H7 (cell line): Measurements from ENCODE around the gene FBRSL1. TPM values are rescaled to one million over a fixed set of nuclear protein-coding genes. Genes with fewer than 3 reads are reported as not detected.

Source experiments
- DNase-seq: peaks from one replicate; pipeline ENCODE4 v3.0.0; 2012
- H3K27me3 ChIP-seq: 2 replicates; pipeline ENCODE4 v1.6.0; 2011; ENCODE audit warnings: mild to moderate bottlenecking, low read length; ENCODE audit not compliant: control insufficient read depth, insufficient read depth
- H3K36me3 ChIP-seq: replicated peaks from 2 replicates; pipeline ENCODE4 v1.5.1; 2011; ENCODE audit warnings: low read length; ENCODE audit not compliant: control insufficient read depth, insufficient read depth
- H3K4me3 ChIP-seq: 2 replicates; pipeline ENCODE4 v1.5.1; 2011; ENCODE audit warnings: low read depth, mild to moderate bottlenecking, control low read depth, low read length, moderate library complexity; ENCODE audit not compliant: insufficient read depth
- total RNA-seq: library from RNA; depleted of rRNA; stranded (reverse); fragments of >200 nt; shearing (Covaris generic); gene quantifications from 2 replicates; pipeline ENCODE4 v1.2.3, GENCODE V29; 2014

FBRSL1 gene
- total RNA-seq, 1 experiment from 2014 or later, result 17.5 TPM

DNA sequence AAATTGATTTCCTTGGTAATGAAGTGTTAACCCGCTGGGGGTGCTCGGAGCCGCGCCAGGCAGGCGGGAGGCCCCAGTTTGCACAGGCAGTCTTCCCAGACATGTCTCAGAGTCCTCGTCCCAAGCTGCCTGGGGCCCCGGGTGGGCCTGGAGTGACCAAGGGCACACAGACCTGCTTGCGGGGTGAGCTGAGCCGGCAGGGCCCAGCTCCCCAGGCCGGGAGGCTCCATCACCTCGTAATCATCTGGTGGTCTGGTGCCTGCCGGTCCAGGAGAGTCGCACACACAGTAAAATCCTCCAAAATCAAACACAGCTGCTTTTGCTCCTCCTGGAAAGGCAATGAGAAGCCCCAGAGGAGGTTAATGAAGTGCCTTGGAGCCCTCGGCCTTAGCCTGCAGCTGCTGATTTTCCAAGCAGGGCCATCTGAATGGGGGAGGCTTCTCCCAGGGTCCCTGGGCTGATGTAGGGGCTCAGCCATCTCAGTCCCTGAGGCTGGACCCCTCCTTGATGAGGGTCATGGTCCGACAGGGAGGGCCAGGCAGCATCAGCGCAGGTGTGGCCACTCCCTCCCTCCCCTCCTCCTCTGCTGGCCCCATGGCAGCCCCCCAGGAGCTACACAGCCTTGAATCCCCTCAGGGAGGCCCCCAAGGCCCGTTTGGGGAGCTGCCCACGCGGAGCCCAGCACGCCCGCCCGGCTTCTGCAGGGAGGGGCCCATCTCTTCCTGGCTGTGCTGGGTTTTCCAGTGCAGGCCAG is 39.4 kb upstream of the FBRSL1 start:
- peak; percentile 56 for DNase-seq
- Histone ChIP-seq H3K27me3 (peaks cover 7% of the 10 kb centered on the region; the same call in 1 of the 2 replicates), H3K36me3 (no peaks in the 10 kb centered on the region), H3K4me3 (no peak overlapping the region)

DNA sequence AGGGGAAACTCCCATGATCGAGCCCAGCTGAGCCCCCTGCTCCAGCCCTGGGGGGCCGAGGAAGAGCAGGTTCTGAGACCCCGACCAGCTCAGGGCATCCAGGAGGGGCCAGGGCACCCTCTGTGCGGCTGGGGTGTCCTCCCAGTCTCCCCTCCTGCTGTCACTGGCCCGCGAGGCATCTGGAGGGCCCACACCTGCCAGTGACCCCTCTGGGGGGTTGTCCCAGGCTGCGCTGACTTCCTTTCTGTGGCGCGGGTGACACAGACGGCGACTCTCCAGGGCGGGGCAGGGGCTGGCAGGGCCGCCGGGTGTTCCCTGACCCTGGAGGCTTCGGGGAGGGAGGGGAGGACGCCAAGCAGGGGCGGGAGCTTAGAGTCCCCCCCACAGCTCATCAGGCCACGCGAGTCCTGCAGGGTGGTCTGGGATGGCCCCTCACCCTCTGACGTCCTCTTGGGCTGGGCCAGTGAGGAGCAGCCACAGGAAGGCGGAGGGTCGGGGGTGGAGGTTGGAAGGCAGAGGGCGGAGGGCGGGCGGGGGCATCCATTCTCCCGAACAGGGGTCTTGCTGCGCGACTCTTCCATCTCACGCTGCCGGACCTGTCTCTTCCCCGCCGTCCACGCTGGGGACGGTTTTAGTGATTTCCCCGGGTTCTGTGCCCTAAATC is 38.6 kb upstream of the FBRSL1 start:
- Histone ChIP-seq H3K27me3 (peaks cover 7% of the 10 kb centered on the region; the same call in 1 of the 2 replicates), H3K36me3 (no peaks in the 10 kb centered on the region), H3K4me3 (no peak overlapping the region)

DNA sequence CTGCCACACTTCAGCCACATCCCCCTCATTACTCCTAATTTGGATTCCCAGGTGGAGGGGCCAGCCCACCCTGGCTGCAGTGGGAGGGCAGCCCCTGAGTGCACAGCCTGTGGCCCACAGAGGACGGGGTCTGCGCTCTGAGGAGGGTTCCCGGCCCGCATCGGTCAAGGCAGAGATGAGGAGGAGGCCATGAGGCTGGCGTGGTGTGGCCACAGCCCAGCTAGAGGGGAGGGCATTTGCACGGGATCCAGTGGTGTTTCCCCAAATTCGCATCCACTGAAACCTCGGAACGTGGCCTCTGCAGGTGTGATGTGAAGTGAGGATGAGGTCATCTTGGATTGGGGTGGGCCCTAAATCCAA is 38.1 kb upstream of the FBRSL1 start:
- Histone ChIP-seq H3K4me3 (no peak overlapping the region), H3K27me3 (peaks cover 7% of the 10 kb centered on the region; the same call in 1 of the 2 replicates), H3K36me3 (no peaks in the 10 kb centered on the region)
- DNase-seq, result no peak

More for the DNA sequence above, 38.6 kb upstream of the FBRSL1 start:
- no peak for DNase-seq

DNA sequence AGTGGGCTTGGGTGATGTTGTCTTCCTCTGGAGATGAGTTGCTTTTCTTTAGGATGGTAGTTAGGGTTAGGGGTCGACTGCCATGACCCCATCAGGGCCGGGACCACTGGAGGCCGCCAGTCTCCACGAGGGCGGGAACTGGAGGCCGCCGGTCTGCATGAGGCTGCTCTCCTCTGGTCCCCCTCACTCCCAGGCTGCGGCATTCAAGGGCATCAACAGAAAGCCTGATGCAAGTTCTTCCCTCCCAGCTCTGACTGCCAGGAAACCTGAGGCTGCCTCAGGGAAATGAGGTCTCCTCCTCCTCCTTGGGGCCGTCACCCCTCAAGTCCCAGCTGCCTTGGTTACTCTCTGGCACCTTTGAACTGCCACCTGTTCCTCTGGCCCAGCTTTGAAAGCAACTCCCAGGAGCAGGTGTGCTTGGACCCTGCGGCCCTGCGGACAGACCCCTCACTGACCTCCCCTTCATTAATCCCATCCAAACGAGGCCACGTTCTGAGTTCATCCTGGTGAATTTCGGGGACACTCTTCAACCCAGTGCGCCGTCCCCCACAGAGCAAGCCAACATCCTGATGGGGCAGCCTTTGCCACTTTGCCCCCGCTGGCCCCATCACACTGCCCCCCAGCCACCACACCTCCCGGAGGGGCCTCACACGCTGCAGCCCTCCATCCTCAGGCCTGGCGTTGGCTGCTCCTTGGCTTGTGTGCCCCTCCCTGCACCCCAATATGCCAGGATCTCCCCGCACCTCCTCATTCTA is 37.2 kb upstream of the FBRSL1 start:
- Histone ChIP-seq H3K4me3 (no peak overlapping the region), H3K27me3 (peaks cover 7% of the 10 kb centered on the region; the same call in 1 of the 2 replicates), H3K36me3 (no peaks in the 10 kb centered on the region)
- DNase-seq, result peak; percentile 60

DNA sequence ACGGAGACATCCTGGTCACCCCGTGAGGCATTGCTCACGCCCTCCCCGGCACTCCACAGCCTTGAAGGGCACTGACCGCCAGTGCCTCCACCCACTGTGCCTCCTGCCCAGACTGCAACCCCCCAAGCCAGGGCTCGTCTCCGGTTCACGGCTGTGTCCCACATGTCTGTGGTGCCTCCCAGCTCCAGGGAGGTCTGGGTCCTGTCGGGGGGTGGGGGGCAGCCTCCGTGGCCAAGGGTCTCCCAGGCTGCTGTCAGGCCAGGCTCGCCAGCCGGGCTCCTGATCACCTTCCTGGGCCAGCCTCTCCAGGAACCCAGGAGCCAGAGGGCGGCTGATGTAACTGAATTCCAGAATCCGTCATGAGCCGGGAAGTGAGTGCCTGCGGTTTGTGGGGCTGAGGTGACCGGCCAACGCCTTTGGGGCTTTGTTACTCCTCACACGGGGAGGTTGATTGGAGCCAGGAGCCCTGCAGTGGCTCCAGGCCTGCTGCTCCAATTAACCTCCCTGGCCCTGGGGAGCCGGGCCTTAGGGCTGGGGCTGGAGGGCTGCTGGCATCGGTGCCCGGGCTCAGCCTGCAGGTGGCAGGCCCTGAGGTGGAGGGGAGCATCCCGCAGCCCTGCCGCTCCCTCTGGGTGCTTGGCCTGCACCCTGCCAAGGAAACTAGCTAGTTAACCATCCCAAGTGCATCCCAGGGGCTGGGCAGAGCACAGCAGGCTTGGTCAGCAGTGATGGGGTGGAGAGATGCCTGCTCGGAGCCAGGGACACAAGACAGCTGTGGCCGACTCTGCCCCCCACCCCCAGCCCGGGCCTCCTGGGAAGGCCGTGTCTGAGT is 36.4 kb upstream of the FBRSL1 start:
- H3K27me3 ChIP-seq, result peaks cover 4% of the 10 kb centered on the region; the same call in 1 of the 2 replicates

DNA sequence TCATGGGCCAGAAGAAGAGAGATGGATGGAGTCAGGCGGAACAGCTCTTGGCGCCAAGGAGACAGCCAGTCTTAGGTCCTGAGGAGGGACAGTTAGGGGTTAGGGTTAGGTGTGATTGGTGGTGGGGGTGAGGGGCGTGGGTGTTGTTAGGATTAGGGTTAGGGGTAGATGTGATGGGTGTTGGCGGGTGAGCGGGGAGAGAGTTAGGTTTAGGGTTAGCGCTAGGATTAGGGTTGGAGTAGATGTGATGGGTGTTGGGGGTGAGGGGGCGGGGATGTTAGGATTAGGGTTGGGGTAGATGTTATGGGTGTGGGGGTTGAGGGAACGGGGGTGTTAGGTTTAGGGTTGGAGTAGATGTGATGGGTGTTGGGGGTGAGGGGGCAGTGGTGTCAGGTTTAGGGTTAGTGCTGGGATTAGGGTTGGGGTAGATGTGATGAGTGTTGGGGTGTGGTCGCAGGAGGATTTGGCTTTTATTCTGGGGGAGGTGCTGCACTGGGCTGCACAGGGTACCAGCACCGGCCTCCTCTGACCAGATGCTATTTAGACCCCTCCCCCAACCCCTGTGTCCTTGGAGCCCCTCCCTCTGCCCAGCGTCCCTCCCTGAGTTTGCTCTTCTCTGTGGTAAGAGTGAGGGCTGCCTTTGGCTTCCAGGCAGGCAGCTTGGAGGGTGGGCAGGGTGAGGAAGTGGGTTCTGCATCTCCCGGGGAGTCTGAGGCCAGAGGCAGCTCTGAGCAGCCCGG is 35.6 kb upstream of the FBRSL1 start:
- peaks cover 4% of the 10 kb centered on the region; the same call in 1 of the 2 replicates for H3K27me3 ChIP-seq
- DNase-seq, result no peak
- no peaks in the 10 kb centered on the region for H3K36me3 ChIP-seq
- no peak overlapping the region for H3K4me3 ChIP-seq

More for the DNA sequence above, 36.4 kb upstream of the FBRSL1 start:
- Histone ChIP-seq H3K36me3 (no peaks in the 10 kb centered on the region), H3K4me3 (no peak overlapping the region)
- peak; percentile 75 for DNase-seq

DNA sequence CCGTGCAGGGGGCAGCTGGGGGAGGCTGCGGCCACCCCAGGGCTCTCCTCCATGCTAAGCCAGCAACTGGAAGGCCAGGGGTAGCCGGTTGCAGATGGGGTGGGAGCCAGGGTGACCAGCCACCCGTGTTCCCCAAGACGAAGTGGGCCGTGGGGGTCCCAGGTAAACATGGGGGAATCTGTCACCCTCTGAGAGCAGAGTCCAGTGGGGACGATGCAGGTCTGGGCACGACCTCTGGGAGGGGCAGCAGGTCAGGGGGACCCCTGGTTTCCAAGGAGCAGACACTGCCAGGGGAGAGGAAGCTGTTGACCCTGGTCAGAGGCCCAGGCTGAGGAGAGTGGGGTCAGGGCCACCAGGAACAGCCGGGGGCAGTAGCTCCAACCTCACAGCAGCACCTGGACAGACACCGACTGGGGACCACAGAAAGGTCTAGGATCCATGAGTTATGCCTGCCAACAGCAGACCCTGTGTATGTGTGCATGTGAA is 35.0 kb upstream of the FBRSL1 start:
- DNase-seq, result peak; percentile 65
- Histone ChIP-seq H3K4me3 (no peak overlapping the region), H3K27me3 (peaks cover 4% of the 10 kb centered on the region; the same call in 1 of the 2 replicates), H3K36me3 (no peaks in the 10 kb centered on the region)

DNA sequence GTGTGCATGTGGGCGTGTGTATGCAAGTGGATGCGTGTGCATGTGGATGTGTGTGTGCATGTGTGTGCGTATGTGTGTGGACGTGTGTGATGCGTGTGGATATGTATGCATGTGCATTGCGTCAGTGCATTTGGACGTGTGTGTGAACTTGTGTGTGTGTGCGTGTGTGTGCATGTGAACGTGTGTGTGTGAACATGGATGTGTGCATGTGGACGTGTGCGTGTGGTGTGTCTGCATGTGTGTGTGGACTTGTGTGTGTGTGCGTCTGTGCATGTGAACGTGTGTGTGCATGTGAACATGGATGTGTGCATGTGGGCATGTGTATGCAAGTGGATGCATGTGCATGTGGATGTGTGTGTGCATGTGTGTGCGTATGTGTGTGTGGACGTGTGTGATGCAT is 34.4 kb upstream of the FBRSL1 start:
- peaks cover 4% of the 10 kb centered on the region; the same call in 1 of the 2 replicates for H3K27me3 ChIP-seq
- H3K4me3 ChIP-seq, result no peak overlapping the region
- no peaks in the 10 kb centered on the region for H3K36me3 ChIP-seq
- DNase-seq, result no peak

DNA sequence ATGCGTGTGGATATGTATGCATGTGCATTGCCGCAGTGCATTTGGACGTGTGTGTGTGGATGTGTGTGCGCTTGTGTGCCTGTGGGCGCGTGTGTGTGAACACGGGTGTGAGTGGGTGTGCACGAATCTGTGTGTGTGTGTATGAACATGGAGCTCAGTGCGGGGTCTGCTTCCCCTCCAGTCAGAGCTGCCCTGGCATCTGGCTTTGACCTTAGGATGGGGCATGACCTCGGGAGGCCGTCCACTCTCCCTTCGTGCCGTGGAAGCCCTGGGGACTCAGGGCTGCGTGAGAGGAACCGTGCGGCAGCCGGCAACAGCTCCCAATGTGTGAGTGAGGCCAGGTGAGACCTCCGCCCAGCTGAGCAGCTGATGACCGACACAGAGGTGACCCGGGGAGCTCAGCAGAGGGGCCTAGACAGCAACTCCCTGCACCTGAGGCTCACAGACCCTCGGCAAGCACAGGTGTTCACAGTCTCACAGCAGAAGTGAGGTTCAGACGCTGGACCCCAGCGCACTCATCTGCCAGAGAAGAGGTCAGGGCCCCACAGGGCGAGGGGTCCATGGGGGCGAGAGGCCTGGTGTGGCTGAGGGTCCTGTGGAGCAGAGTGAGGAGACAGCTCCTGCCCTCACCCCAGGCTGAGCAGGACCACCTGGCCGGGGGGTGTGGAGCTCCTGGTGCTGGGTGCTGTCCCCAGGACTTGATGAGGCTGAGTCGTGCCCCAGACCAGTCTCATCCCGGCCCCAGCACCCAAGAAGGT is 33.6 kb upstream of the FBRSL1 start:
- DNase-seq, result peak; percentile 58
- no peaks in the 10 kb centered on the region for H3K36me3 ChIP-seq
- no peak overlapping the region for H3K4me3 ChIP-seq
- H3K27me3 ChIP-seq, result peaks cover 2% of the 10 kb centered on the region; the same call in 1 of the 2 replicates

DNA sequence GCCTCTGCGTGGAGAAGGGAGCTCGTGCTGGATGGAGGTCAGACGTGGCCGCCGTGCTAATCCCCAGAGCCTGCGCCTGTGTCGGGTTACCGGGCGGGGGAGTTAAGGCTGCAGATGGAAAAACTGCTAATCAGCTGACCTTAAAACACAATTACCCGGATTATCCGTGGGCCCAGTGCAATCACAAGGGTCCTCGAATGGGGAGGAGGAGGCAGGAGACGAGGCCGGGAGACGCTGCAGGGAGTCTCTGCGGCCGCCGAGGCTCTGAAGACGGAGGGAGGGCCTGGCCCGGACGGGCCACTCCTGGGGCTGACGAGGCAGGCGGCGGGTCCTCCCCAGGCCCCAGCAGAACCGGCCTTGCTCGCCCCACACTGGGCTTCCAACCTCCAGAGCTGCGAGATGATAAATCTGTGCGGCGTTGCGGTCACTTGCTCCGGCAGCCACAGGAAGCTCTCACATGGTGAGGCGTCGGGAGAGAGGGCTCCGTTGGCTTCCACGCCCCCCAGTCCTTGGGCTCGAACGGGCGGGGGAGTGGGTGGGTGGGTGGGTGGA is 32.9 kb upstream of the FBRSL1 start:
- Histone ChIP-seq H3K4me3 (no peak overlapping the region), H3K27me3 (peaks cover 6% of the 10 kb centered on the region; the same call in 1 of the 2 replicates), H3K36me3 (no peaks in the 10 kb centered on the region)
- peak; percentile 77 for DNase-seq

DNA sequence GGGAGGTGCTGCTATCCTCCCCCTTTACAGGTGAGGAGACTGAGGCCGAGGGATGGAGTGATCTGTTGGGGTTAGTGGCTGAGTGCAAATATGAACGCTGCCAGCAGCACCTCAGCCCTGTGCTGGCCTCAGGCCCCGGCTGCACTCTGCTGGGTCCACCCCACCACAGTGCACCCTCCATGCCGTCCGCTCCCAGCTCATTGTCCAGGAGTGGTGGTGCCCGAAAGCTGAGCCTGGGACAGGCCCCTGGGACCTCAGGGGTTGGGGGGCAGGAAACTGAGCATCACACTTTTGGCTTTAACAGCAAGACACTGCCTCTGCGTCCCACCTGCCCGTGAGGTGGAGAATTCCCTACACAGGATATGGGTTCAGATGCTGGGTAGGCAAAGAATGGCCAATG is 31.5 kb upstream of the FBRSL1 start:
- peaks cover 12% of the 10 kb centered on the region for H3K27me3 ChIP-seq
- DNase-seq, result no peak
- no peak overlapping the region for H3K4me3 ChIP-seq
- H3K36me3 ChIP-seq, result no peaks in the 10 kb centered on the region

DNA sequence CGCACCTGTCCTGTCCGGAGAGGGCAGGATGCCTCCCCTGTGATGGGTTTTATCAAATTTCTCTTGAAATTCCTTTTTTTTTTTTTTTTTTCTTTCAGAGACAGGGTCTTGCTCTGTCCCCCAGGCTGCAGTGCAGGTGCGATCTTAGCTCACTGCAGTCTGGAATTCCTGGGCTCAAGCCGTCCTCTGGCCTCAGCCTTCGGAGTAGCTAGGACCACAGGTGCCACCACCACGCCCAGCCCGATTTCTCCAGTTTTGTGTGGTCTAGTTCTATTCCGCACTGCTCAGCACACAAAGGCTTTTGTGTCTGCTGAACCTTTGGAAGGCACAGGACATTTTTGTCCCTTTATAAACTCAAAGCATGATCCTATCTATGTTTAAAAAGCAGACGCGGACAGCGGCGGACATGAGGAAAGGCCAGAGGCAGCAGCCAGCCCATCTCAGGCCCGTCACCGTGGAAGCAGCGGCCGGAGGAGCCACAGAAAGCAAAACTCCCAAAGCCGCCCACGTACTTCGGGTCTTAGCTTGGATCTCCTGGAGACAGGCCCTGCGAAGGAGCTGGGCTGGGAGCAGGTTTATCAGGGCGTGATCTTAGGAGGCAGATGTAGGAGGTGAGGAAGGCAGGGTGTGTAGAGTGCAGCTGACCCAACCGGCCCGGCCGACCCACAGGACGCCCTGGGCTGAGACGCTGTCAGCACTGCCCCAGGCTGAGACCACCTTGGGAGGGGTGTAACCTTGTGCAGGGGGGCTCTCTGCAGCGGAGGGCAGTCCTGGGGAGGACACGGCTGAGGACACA is 30.9 kb upstream of the FBRSL1 start:
- no peak for DNase-seq
- no peaks in the 10 kb centered on the region for H3K36me3 ChIP-seq
- H3K27me3 ChIP-seq, result peaks cover 12% of the 10 kb centered on the region
- no peak overlapping the region for H3K4me3 ChIP-seq
